Aorta (tissue), 5 donors: ENCODE data around the gene EVC2. TPM values are rescaled to one million over a fixed set of nuclear protein-coding genes. Genes with fewer than 3 reads are reported as not detected.

Experiments
- ATAC-seq: fragments of 200-7000 bp; cut with Tn5 transposase; one replicate; pipeline ENCODE4 v1.9.1; 2022; ENCODE audit warnings: moderate library complexity; ENCODE audit not compliant: low FRiP score
- DNase-seq, 2 donors: peaks; one replicate each; pipeline ENCODE4 v3.0.0-alpha.2; 2020
- H3K27ac ChIP-seq, 2 donors: one replicate each; pipeline ENCODE4 v1.5.1; 2013; ENCODE audit warnings: low read length in 2 of 2, mild to moderate bottlenecking in 2 of 2, moderate library complexity in 2 of 2, control low read depth in 1 of 2, inconsistent platforms in 1 of 2, low read depth in 1 of 2
- H3K27me3 ChIP-seq, 2 donors: one replicate each; pipeline ENCODE4 v1.6.1; 2013; ENCODE audit warnings: control low read depth in 1 of 2, low read length in 1 of 2, mild to moderate bottlenecking in 1 of 2, moderate library complexity in 1 of 2; ENCODE audit not compliant: insufficient read depth in 2 of 2, control insufficient read depth in 1 of 2
- H3K36me3 ChIP-seq, 2 donors: one replicate each; pipeline ENCODE4 v1.6.1; 2013; ENCODE audit warnings: control low read depth in 1 of 2, low read length in 1 of 2, mild to moderate bottlenecking in 1 of 2; ENCODE audit not compliant: insufficient read depth in 2 of 2, control insufficient read depth in 1 of 2
- H3K4me1 ChIP-seq, 2 donors: one replicate each; pipeline ENCODE4 v1.6.1; 2013; ENCODE audit warnings: low read length in 2 of 2, control low read depth in 1 of 2, mild to moderate bottlenecking in 1 of 2, moderate library complexity in 1 of 2; ENCODE audit not compliant: insufficient read depth in 2 of 2, control insufficient read depth in 1 of 2
- H3K4me3 ChIP-seq, 2 donors: one replicate each; pipeline ENCODE4 v1.5.1; 2013; ENCODE audit warnings: low read length in 2 of 2, control low read depth in 1 of 2, mild to moderate bottlenecking in 1 of 2
- H3K9me3 ChIP-seq: one replicate; pipeline ENCODE4 v1.6.1; 2013; ENCODE audit warnings: mild to moderate bottlenecking, low read length; ENCODE audit not compliant: control insufficient read depth
- WGBS, 2 donors: extraction: QIAGEN DNeasy Blood & Tissue Kit; methylation state at CpG; one replicate each; pipeline ENCODE4 v1.1.7; 2013; 5-methylcytosine and 5-hydroxymethylcytosine counted together
- intact Hi-C, 2 donors: fragments of 100-400 bp; cut with DNase I; formaldehyde crosslinking; loops; one replicate each; pipeline versions ENCODE4 v1.14.2 to v1.15.0; 2022
- polyA plus RNA-seq, 2 donors: library from polyadenylated mRNA; stranded (reverse); fragments of 200-250 nt; gene quantifications; one replicate each; pipeline ENCODE4 v1.2.3, GENCODE V29; 2013
- total RNA-seq, 2 donors: library from RNA; stranded (reverse); fragmentation: NEBNext Ultra II Directional; extraction: Animal tissue kit (Norgen Biotek cat#: 25700); gene quantifications; one replicate each; pipeline ENCODE4 v1.2.1, GENCODE V29; 2021
- donor health status: healthy with polysubstance abuse.
- donor health status: Bipolar disorder and iron deficiency.
- donor health status: DM: no; HTN: no; CAD: no.
- donor health status: DM: no; HTN: no; CAD: no.
- donor health status: DM: yes; HTN: yes; CAD: no.

Gene EVC2
- total and polyA plus RNA-seq, 4 donors: 2.1 to 16.0 (median 9.1) TPM

DNA sequence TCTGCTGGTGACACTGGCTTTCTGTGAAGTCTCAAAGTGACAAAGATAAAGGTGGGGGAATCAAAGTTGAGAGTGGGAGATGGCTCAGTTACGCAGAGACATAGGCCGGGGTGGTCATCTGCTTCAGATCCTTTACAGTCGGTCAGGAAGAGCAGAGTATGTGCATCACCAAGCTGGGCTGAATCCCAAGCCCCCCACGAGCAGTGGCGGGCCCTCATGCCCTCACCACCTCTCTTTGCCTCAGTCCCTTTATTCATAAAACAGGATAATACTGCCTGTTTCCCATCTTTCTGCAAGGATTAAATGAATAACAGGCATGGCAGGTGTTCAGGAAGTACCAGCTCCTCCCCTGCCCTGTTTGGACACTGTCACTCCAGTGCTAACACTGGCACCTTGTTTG lies 135.6 kb downstream of the EVC2 start:
- Histone ChIP-seq H3K4me1 (no peaks in the 10 kb centered on the region), H3K36me3 (peaks cover 0 to 19% of the 10 kb centered on the region in 2 donors), H3K27me3 (no peaks in the 10 kb centered on the region), H3K4me3 (no peak overlapping the region), H3K27ac (no peak overlapping the region), H3K9me3 (no peaks in the 10 kb centered on the region)
- ATAC-seq: no peak
- no peak for DNase-seq
- 95 to 96% methylated on average over 5 of the region's 5 CpGs for WGBS, 2 donors
- intact Hi-C loops: no loop called here

GRCh38 chr4:5572114-5572513 lies 136.2 kb downstream of the EVC2 start:
- Histone ChIP-seq H3K36me3 (peaks cover 0 to 15% of the 10 kb centered on the region in 2 donors), H3K4me3 (no peak overlapping the region), H3K9me3 (no peaks in the 10 kb centered on the region), H3K27me3 (no peaks in the 10 kb centered on the region), H3K27ac (no peak overlapping the region), H3K4me1 (no peaks in the 10 kb centered on the region)
- intact Hi-C loops: no loop called here
- WGBS, 2 donors: 77 to 83% methylated on average over 2 of the region's 2 CpGs
- no peak for ATAC-seq
- no peak for DNase-seq

GRCh38 chr4:5571646-5572045 lies 136.7 kb downstream of the EVC2 start:
- WGBS, 2 donors: 87 to 91% methylated on average over 5 of the region's 5 CpGs
- Histone ChIP-seq H3K9me3 (no peaks in the 10 kb centered on the region), H3K4me3 (no peak overlapping the region), H3K4me1 (no peaks in the 10 kb centered on the region), H3K36me3 (peaks cover 0 to 15% of the 10 kb centered on the region in 2 donors), H3K27me3 (no peaks in the 10 kb centered on the region), H3K27ac (no peak overlapping the region)
- DNase-seq (no peak), ATAC-seq (no peak)
- intact Hi-C loops: no loop called here

DNA sequence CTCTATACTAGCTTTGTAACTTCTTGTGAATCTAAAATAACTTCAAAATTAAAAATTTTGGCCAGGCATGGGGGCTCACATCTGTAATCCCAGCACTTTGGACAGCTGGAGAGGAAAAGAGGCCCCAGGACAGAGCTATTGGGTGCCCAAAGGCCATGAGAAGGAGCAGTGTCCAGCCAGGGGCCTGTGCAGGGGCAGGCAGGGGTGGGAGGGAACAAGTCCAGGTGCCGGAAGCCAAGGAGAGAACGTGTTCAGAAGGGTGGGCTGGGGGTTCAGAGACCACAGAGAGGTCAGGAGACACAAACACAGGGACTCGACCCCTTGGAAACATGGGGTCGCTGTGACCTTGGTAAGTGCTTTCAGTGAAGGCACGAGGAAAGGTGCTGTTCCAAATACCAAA lies 138.9 kb downstream of the EVC2 start:
- DNase-seq (no peak), ATAC-seq (no peak)
- intact Hi-C loops: no loop called here
- H3K4me1 ChIP-seq: no peaks in the 10 kb centered on the region
- no peak overlapping the region for H3K4me3 ChIP-seq
- peaks cover 0 to 15% of the 10 kb centered on the region in 2 donors for H3K36me3 ChIP-seq
- H3K27me3 ChIP-seq: no peaks in the 10 kb centered on the region
- no peak overlapping the region for H3K27ac ChIP-seq
- WGBS, 2 donors: 91 to 93% methylated on average over 5 of the region's 5 CpGs
- no peaks in the 10 kb centered on the region for H3K9me3 ChIP-seq

DNA sequence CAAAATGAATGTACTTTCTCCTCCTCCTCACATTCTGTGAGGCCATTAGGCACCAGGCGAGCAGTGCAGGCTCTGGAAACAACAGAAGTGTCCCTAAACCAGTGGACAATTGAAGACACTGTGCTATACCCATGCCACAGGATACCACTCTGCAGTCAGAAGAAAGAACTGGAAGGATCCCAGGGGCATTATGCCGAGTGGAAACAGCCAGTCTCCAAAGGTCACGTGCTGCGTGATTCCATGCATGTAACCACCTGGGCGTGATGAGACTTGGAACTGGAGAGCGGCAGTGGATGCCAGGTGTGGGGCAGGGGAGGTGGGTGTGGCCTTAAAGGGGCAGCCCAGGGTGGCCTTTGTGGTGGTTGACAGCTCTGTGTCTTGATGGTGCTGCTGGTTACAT lies 139.4 kb downstream of the EVC2 start:
- H3K4me3 ChIP-seq: no peak overlapping the region
- H3K4me1 ChIP-seq: no peaks in the 10 kb centered on the region
- no peaks in the 10 kb centered on the region for H3K27me3 ChIP-seq
- H3K9me3 ChIP-seq: no peaks in the 10 kb centered on the region
- peaks cover 2 to 13% of the 10 kb centered on the region in 2 donors for H3K36me3 ChIP-seq
- 88 to 91% methylated on average over 6 of the region's 6 CpGs for WGBS, 2 donors
- no peak for DNase-seq
- H3K27ac ChIP-seq: no peak overlapping the region
- intact Hi-C loops: no loop called here
- ATAC-seq: no peak

DNA sequence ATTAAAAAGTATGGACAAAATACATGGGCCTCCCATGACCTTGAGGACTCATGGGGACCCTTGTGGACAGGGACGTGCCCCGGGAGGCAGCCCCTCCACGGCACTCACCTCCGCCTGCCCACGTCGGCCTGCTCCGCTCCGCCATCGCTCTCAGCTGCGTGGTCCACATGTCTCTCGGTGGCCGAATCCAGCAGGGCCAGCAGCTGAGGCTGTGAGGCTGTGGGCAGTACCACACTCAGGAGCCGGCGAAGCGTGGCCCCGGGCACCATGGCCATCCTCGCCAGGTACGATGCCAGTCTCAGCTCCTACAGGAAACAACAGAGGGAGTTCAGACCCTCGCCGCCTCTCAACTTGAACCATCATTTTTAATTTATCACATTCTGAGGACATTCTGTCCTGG lies 140.0 kb downstream of the EVC2 start:
- DNase-seq (no peak), ATAC-seq (no peak)
- Histone ChIP-seq H3K4me3 (no peak overlapping the region), H3K4me1 (no peaks in the 10 kb centered on the region), H3K27ac (no peak overlapping the region), H3K36me3 (peaks cover 2 to 11% of the 10 kb centered on the region in 2 donors), H3K9me3 (no peaks in the 10 kb centered on the region), H3K27me3 (no peaks in the 10 kb centered on the region)
- WGBS, 2 donors: 91 to 97% methylated on average over 20 of the region's 20 CpGs
- intact Hi-C loops: no loop called here

DNA sequence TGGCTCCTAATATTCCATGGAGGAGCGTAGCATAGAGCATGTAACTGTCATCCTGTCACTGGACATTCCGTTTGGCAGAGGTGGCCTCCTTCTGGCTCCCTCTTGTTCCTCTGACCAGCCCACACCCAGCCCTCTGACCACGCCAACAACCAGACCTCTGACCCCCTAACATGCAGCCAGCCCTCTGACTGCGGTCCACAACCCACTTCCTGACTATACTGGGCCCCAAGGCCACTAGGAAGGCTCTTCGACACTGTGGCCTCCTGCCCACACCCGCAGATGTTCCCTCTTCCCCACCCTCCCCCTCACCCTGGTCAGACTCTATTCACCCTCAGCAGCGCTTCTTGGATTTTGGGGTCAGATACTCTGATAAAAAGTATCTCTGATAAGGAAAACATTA lies 141.4 kb downstream of the EVC2 start:
- H3K36me3 ChIP-seq: peaks cover 11 to 12% of the 10 kb centered on the region in 2 donors
- H3K9me3 ChIP-seq: no peaks in the 10 kb centered on the region
- WGBS, 2 donors: 73 to 95% methylated on average over 7 of the region's 7 CpGs
- DNase-seq (no peak), ATAC-seq (no peak)
- H3K4me3 ChIP-seq: no peak overlapping the region
- no peaks in the 10 kb centered on the region for H3K4me1 ChIP-seq
- intact Hi-C loops: no loop called here
- H3K27ac ChIP-seq: no peak overlapping the region
- H3K27me3 ChIP-seq: no peaks in the 10 kb centered on the region

- H3K4me1 ChIP-seq: no peaks in the 10 kb centered on the region
- ATAC-seq (no peak), DNase-seq (no peak)
- no peaks in the 10 kb centered on the region for H3K27me3 ChIP-seq
- WGBS, 2 donors: 95% methylated on average over 6 of the region's 6 CpGs
- H3K4me3 ChIP-seq: no peak overlapping the region
- peaks cover 10 to 15% of the 10 kb centered on the region in 2 donors for H3K36me3 ChIP-seq
- H3K27ac ChIP-seq: no peak overlapping the region
- intact Hi-C loops: no loop called here
- no peaks in the 10 kb centered on the region for H3K9me3 ChIP-seq
These were observed 141.8 kb downstream of the EVC2 start for GRCh38 chr4:5566526-5566925.

- ATAC-seq: no peak
- Histone ChIP-seq H3K27me3 (no peaks in the 10 kb centered on the region), H3K4me1 (no peaks in the 10 kb centered on the region), H3K36me3 (peaks cover 15 to 20% of the 10 kb centered on the region in 2 donors), H3K4me3 (no peak overlapping the region), H3K9me3 (no peaks in the 10 kb centered on the region), H3K27ac (no peak overlapping the region)
- 93 to 95% methylated on average over 6 of the region's 6 CpGs for WGBS, 2 donors
- intact Hi-C loops: no loop called here
- no peak for DNase-seq
These were observed 144.5 kb downstream of the EVC2 start for GRCh38 chr4:5563856-5564255.
